ENCODE data around the gene POU2F1. TPM values are rescaled to one million over a fixed set of nuclear protein-coding genes. Genes with fewer than 3 reads are reported as not detected.
"Not testable (repeated sequence)": the region's sequence is repeated elsewhere in the genome, so short reads cannot be mapped to it uniquely, and the experiment has no call there.

Gene POU2F1
- total RNA-seq, 1 donor from 2014 or later, result 68.0 TPM

- H3K9ac ChIP-seq, result no peak overlapping the region
- no peak overlapping the region for H2AFZ ChIP-seq (replicated peaks)
- no peak for TF ChIP-seq EZH2phosphoT487 (IDR thresholded peaks at IDR 0.05)
- no peak for TF ChIP-seq CTCF (IDR thresholded peaks at IDR 0.05)
- TF ChIP-seq EZH2 (IDR thresholded peaks at IDR 0.05), result no peak
- no peaks in the 10 kb centered on the region for H3F3A ChIP-seq (ENCODE audit: low read depth)
- no peak overlapping the region for H3K4me2 ChIP-seq
- Mint-ChIP-seq H3K9me3 (peaks cover 6% of the 10 kb centered on the region), H3K4me3 (no peak overlapping the region), H3K27me3 (ENCODE audit: insufficient read depth, low read depth) (no peaks in the 10 kb centered on the region), H3K4me1 (no peaks in the 10 kb centered on the region), H3K27ac (no peak overlapping the region), H3K36me3 (peaks cover 13% of the 10 kb centered on the region)
- peaks cover 100% of the 10 kb centered on the region for H3K79me2 ChIP-seq (ENCODE audit: low read depth)
- H3K4me3 ChIP-seq, result no peak overlapping the region
- no peaks in the 10 kb centered on the region for H3K27me3 ChIP-seq
- no peak for DNase-seq (ENCODE audit: low spot score)
- no peak overlapping the region for H3K27ac ChIP-seq
- peaks cover 64% of the 10 kb centered on the region for H4K20me1 ChIP-seq (ENCODE audit: low read depth)
- H3K36me3 ChIP-seq, result no peaks in the 10 kb centered on the region
- no peaks in the 10 kb centered on the region for H3K9me3 ChIP-seq (ENCODE audit: low read depth)
- peaks cover 15% of the 10 kb centered on the region for H3K4me1 ChIP-seq
These were observed 23.6 kb downstream of the POU2F1 start for GRCh38 chr1:167244244-167244643.

- not testable (repeated sequence) for H3K9ac ChIP-seq; H3K36me3 ChIP-seq; H3K4me2 ChIP-seq; H3K27me3 ChIP-seq; H3K27ac ChIP-seq; DNase-seq (ENCODE audit: low spot score); H3K9me3 ChIP-seq (ENCODE audit: low read depth); H3K4me3 Mint-ChIP-seq; H3K27me3 Mint-ChIP-seq (ENCODE audit: insufficient read depth, low read depth); H3K4me1 Mint-ChIP-seq; H3K4me3 ChIP-seq; H2AFZ ChIP-seq (replicated peaks); H3K27ac Mint-ChIP-seq; H3K9me3 Mint-ChIP-seq; H3F3A ChIP-seq (ENCODE audit: low read depth)
- peaks cover 63% of the 10 kb centered on the region for H4K20me1 ChIP-seq (ENCODE audit: low read depth)
- H3K79me2 ChIP-seq (ENCODE audit: low read depth), result peaks cover 100% of the 10 kb centered on the region
- peaks cover 15% of the 10 kb centered on the region for H3K4me1 ChIP-seq
- H3K36me3 Mint-ChIP-seq, result peaks cover 15% of the 10 kb centered on the region
These were observed 24.5 kb downstream of the POU2F1 start for GRCh38 chr1:167245168-167245567.

- H3K79me2 ChIP-seq (ENCODE audit: low read depth), result peaks cover 100% of the 10 kb centered on the region
These were observed 26.3 kb downstream of the POU2F1 start for GRCh38 chr1:167246971-167247370.

More at GRCh38 chr1:167246971-167247370, 26.3 kb downstream of the POU2F1 start:
- peaks cover 15% of the 10 kb centered on the region for H3K4me1 ChIP-seq
- H3K36me3 Mint-ChIP-seq, result peaks cover 13% of the 10 kb centered on the region
- H3K4me3 Mint-ChIP-seq, result no peak overlapping the region
- H3K27ac ChIP-seq, result no peak overlapping the region
- peaks cover 6% of the 10 kb centered on the region for H3K9me3 Mint-ChIP-seq
- H4K20me1 ChIP-seq (ENCODE audit: low read depth), result peaks cover 59% of the 10 kb centered on the region
- no peaks in the 10 kb centered on the region for H3K9me3 ChIP-seq (ENCODE audit: low read depth)
- H3K27me3 ChIP-seq, result no peaks in the 10 kb centered on the region
- H3K36me3 ChIP-seq, result no peaks in the 10 kb centered on the region
- DNase-seq (ENCODE audit: low spot score), result no peak
- H3K9ac ChIP-seq, result no peak overlapping the region
- H2AFZ ChIP-seq (replicated peaks), result no peak overlapping the region
- no peak overlapping the region for H3K27ac Mint-ChIP-seq
- H3K4me2 ChIP-seq, result no peak overlapping the region
- TF ChIP-seq EZH2 (IDR thresholded peaks at IDR 0.05) (no peak), CTCF (IDR thresholded peaks at IDR 0.05) (no peak), EZH2phosphoT487 (IDR thresholded peaks at IDR 0.05) (no peak)
- H3K4me3 ChIP-seq, result no peak overlapping the region
- H3F3A ChIP-seq (ENCODE audit: low read depth), result no peaks in the 10 kb centered on the region
- H3K27me3 Mint-ChIP-seq (ENCODE audit: insufficient read depth, low read depth), result no peaks in the 10 kb centered on the region
- H3K4me1 Mint-ChIP-seq, result no peaks in the 10 kb centered on the region

Measured in neural progenitor cell (in vitro differentiated cells).